ENCODE results near the gene EEF1G.
A peak's percentile ranks its signal among the peaks of the same experiment; 100 is the strongest.
"Not testable (repeated sequence)": the region's sequence is repeated elsewhere in the genome, so short reads cannot be mapped to it uniquely, and the experiment has no call there.

EEF1G gene

DNA sequence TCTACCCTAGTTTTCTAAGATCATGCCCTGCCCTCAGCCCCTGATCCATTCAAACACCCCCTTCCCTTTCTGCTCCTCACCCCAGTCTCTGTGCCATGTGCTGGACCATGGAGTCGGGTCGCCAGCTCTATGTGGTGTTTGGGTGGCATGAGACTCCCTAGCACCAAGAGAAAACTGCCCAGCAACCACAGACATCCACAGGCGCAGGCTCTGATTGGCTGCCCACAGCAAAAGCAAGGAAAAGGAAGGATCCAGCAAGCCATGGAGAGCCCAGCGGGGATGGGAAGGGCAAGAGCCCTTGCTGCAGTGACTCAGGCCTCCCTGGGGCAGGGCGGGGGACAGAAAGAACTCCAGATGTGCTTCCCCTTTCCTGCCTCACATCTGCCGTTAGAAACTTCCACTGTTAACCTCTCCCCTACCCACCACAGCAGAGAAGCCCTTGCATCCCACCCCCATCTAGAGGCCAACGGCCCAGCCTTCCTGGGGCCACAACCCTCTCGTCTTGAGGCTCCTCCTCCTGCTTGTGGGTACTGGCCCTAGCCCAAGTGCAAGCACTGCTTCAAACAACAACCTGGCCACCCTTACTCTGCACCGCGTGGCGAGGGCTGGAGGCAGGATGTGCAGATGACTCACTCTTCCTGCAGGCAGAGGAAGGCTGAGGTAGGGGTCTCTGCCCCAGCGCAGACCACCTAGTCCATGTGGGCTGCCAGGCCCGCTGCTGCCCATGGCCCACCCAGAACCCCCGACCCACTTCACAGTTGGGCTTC is 17.4 kb downstream of the EEF1G start:
- H3K4me3 ChIP-seq (replicated peaks; ENCODE audit: low read depth, low read length): peak overlapping the region; percentile 21
- TF ChIP-seq CTCF (IDR thresholded peaks at IDR 0.05; ENCODE audit: low read length, missing control alignments): no peak

DNA sequence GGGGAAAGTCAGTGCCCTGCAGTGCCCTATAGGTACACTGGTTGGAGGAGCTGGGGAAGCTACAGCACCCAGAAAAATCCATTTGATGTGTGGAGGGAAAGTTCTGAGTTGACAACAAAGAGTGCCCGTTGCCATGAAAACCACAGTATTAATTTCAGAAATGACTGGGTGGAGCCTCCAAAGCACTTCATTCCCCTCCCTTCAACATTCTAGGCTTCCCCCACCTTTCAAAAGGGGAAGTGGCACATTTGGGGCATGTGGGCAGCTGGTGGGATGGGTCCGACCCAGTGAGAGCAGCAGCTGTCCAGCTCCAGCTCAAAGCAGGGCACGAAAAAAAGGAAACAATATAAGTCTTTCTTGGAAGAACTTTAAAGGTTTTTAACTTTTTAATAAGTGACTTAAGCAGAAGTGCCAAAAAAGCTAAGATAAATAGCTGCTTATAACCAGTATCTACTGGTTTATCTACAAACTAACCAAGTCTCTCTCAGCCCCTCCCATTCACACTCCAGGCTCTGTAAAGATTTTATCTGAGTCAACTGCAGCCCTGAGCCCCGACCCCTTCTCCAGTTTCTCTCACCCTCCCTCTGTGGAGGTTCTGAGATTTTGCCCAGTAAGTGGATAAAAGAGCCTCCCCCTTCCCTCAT is 18.1 kb downstream of the EEF1G start:
- no peak for DNase-seq (ENCODE audit: low read depth)
- no peak for TF ChIP-seq CTCF (IDR thresholded peaks at IDR 0.05; ENCODE audit: low read length, missing control alignments)
- no peak overlapping the region for H3K4me3 ChIP-seq (replicated peaks; ENCODE audit: low read depth, low read length)

More for the DNA sequence above, 17.4 kb downstream of the EEF1G start:
- DNase-seq (ENCODE audit: low read depth): peak; percentile 94

- no peak for DNase-seq (ENCODE audit: low read depth)
- H3K4me3 ChIP-seq (replicated peaks; ENCODE audit: low read depth, low read length): no peak overlapping the region
- no peak for TF ChIP-seq CTCF (IDR thresholded peaks at IDR 0.05; ENCODE audit: low read length, missing control alignments)
Observed at GRCh38 chr11:62554387-62555167, 19.1 kb downstream of the EEF1G start.

DNA sequence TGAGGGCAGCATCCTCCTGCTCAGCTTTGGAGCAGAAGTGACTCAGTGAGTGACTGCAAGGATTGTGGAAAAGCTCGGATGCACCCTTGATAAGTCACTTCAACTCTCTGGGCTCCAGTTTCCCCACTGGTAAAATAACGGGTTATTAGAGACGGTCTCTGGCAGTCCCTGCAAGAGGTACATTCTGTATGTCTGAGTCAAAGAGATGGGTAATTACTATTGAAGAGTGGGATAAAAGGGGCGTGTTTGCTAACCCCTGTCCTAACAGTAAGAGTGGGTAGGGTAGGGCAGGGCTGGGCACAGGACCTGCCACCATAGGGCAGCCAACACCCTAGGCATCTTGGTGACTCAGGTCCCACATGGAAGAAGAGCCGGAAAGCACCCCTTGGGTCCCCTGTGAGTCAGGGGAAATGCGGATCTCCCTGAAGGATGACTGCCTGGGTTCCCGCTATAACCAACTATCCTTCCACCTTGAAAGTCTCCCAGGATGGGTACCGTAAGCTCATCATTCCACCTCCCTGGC is 19.8 kb downstream of the EEF1G start:
- H3K4me3 ChIP-seq (replicated peaks; ENCODE audit: low read depth, low read length): peak overlapping the region; percentile 8
- peak; percentile 66 for DNase-seq (ENCODE audit: low read depth)
- no peak for TF ChIP-seq CTCF (IDR thresholded peaks at IDR 0.05; ENCODE audit: low read length, missing control alignments)

DNA sequence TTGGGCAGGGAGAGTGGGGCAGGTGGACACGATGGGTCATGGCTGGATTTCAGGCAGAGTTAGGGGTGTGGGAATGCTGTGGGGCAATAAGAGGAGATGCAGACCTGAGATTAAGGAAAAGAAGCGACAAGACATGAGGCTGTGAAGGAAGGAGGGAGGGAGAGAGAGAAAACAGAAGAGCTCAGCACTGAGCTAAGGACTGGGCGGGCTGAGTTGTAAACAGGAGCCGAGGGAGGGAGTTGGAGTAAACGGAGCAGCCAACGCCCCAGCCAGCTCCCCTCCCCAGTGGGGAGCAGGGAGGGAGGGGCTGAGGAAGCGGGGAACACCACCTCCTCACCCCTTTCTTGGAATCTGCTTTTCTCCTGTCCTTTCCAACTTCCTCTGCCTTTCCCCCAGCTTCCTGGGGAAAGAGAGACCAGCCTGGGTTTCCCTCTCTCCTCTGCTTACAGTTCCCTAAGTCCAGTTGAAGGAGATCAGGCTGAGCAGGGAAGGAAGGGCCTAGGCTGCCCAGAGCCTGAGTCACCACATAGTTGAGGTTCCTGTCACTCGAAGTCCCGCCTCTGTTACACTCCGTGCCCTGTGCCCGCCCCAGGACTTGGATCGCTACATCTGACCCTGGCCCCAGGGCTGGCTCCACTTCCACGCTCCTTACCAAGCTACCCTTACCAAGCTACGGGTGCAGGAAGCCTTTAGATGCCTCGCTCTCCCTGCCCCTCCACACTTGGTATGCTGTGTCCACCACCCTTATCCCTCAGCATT is 20.4 kb downstream of the EEF1G start:
- TF ChIP-seq CTCF (IDR thresholded peaks at IDR 0.05; ENCODE audit: low read length, missing control alignments): no peak
- H3K4me3 ChIP-seq (replicated peaks; ENCODE audit: low read depth, low read length): peak overlapping the region; percentile 38
- peak; percentile 94 for DNase-seq (ENCODE audit: low read depth)

DNA sequence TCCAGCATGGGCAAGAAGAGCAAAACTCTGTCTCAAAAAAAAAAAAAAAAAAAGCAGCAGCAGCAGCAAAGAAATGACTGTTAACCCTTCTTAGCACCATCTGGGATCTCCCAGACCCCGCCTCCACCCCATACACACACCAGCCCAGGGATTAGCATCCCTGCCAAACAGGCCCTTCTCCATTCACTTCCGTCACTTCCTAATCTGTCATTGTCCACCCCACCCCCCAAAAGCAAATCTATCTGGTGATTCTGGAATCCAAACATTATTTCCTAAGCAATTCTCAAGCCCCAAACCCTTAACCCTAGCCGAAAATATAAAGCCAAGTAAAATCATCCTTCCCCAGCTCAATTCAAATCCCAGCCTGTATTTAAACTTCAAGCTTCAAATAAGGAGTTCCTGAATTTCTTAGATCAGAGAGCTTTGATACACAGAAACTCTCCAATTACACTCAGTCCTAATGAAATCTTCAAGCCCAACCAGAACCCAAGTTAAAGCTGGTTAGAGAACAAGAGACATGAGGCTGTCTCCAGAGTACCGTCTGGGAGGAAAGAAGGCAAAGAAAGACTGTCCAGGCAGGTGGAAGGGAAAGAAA is 21.1 kb downstream of the EEF1G start:
- DNase-seq (ENCODE audit: low read depth): no peak
- H3K4me3 ChIP-seq (replicated peaks; ENCODE audit: low read depth, low read length): peak overlapping the region; percentile 38
- no peak for TF ChIP-seq CTCF (IDR thresholded peaks at IDR 0.05; ENCODE audit: low read length, missing control alignments)

- not testable (repeated sequence) for DNase-seq (ENCODE audit: low read depth); H3K4me3 ChIP-seq (replicated peaks; ENCODE audit: low read depth, low read length)
Observed at GRCh38 chr11:62550478-62550877, 23.2 kb downstream of the EEF1G start.

All from fibroblast of pulmonary artery (primary cell).